Measurements from ENCODE around the gene ELOB. TPM values are rescaled to one million over a fixed set of nuclear protein-coding genes. Genes with fewer than 3 reads are reported as not detected.

Gene ELOB
- polyA plus RNA-seq, 1 of the 3 experiments (the other 2 are of a cell fraction), result 329 TPM

GRCh38 chr16:2767140-2767731 is 9.8 kb downstream of the ELOB start:
- H3K79me2 ChIP-seq (ENCODE audit: insufficient read depth), result peaks cover 71% of the 10 kb centered on the region
- peaks cover 84% of the 10 kb centered on the region for H4K20me1 ChIP-seq (ENCODE audit: insufficient read depth)
- peaks cover 24% of the 10 kb centered on the region for H3F3A ChIP-seq (replicated peaks; ENCODE audit: insufficient read depth)
- H3K9me3 ChIP-seq, result no peaks in the 10 kb centered on the region
- CTCF ChIA-PET, result interaction anchor here (1.3 kb wide), 1 partner anchor 8 kb away, joined by 3 read pairs; no protein-coding TSS in a partner anchor
- POLR2A ChIA-PET, result interaction anchor here (1.3 kb wide), 1 partner anchor 13 kb away, joined by 3 read pairs; no protein-coding TSS in a partner anchor
- H3K4me3 ChIP-seq (ENCODE audit: low read depth in 2 of 2, low read length in 1 of 2), result no peak overlapping the region
- peak overlapping the region in 1 of 2 experiments; percentile 2; a peak in 1 of 4 replicates for H3K27ac ChIP-seq (ENCODE audit: low read depth in 2 of 2, low read length in 1 of 2)
- no peak overlapping the region for H3K4me2 ChIP-seq
- no peaks in the 10 kb centered on the region for H3K9me2 ChIP-seq
- H2AFZ ChIP-seq (ENCODE audit: low read depth), result no peak overlapping the region
- H3K36me3 ChIP-seq (replicated peaks in 1 of 2; ENCODE audit: control insufficient read depth in 1 of 2, insufficient read depth in 2 of 2, low read length in 1 of 2), result peaks cover 68 to 99% of the 10 kb centered on the region in 2 experiments
- TF ChIP-seq RFX5 (IDR thresholded peaks at IDR 0.05; ENCODE audit: low read length) (no peak), FOSL2 (IDR thresholded peaks at IDR 0.05; ENCODE audit: borderline replicate concordance, low read depth) (no peak), PBX3 (IDR thresholded peaks at IDR 0.05) (no peak), MXI1 (IDR thresholded peaks at IDR 0.05; ENCODE audit: low read depth, low read length) (no peak), RCOR1 (IDR thresholded peaks at IDR 0.05; ENCODE audit: low read length) (no peak), ELF1 (IDR thresholded peaks at IDR 0.05) (no peak), FOXM1 (IDR thresholded peaks at IDR 0.05; ENCODE audit: low read depth) (no peak), TEAD4 (IDR thresholded peaks at IDR 0.05; ENCODE audit: borderline replicate concordance, insufficient read depth) (no peak), ZBTB33 (IDR thresholded peaks at IDR 0.05; ENCODE audit: borderline replicate concordance, low read depth) (no peak), RAD21 (IDR thresholded peaks at IDR 0.05; ENCODE audit: low read length) (no peak), SIN3A (IDR thresholded peaks at IDR 0.05; ENCODE audit: borderline replicate concordance, low read depth, low read length) (no peak), POLR2AphosphoS5 (IDR thresholded peaks at IDR 0.05; ENCODE audit: low read depth, low read length) (no peak), RXRA (IDR thresholded peaks at IDR 0.05; ENCODE audit: borderline replicate concordance, low read depth) (no peak), EP300 (IDR thresholded peaks at IDR 0.05; ENCODE audit: borderline replicate concordance in 1 of 2, low read depth in 1 of 2, low read length in 1 of 2) (no peak), USF2 (IDR thresholded peaks at IDR 0.05; ENCODE audit: borderline replicate concordance, low read depth, low read length) (no peak), CHD2 (IDR thresholded peaks at IDR 0.05; ENCODE audit: low read length, partially characterized antibody) (no peak), FOXJ3 (CRISPR knock-in tag; IDR thresholded peaks at IDR 0.05) (no peak)
- TF ChIP-seq, protein P1, sequence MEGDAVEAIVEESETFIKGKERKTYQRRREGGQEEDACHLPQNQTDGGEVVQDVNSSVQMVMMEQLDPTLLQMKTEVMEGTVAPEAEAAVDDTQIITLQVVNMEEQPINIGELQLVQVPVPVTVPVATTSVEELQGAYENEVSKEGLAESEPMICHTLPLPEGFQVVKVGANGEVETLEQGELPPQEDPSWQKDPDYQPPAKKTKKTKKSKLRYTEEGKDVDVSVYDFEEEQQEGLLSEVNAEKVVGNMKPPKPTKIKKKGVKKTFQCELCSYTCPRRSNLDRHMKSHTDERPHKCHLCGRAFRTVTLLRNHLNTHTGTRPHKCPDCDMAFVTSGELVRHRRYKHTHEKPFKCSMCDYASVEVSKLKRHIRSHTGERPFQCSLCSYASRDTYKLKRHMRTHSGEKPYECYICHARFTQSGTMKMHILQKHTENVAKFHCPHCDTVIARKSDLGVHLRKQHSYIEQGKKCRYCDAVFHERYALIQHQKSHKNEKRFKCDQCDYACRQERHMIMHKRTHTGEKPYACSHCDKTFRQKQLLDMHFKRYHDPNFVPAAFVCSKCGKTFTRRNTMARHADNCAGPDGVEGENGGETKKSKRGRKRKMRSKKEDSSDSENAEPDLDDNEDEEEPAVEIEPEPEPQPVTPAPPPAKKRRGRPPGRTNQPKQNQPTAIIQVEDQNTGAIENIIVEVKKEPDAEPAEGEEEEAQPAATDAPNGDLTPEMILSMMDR (IDR thresholded peaks at IDR 0.05), result no peak
- TF ChIP-seq, protein P2, sequence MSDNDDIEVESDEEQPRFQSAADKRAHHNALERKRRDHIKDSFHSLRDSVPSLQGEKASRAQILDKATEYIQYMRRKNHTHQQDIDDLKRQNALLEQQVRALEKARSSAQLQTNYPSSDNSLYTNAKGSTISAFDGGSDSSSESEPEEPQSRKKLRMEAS (IDR thresholded peaks at IDR 0.05; ENCODE audit: low read depth), result no peak
- WGBS (ENCODE audit: low lambda C conversion rate), result 98% methylated on average over 15 of the region's 19 CpGs
- no peak overlapping the region for H3K9ac ChIP-seq
- no peak for DNase-seq
- H3K4me1 ChIP-seq (ENCODE audit: control insufficient read depth in 1 of 2, insufficient read depth in 2 of 2, low read depth in 1 of 2, low read length in 1 of 2), result no peaks in the 10 kb centered on the region
- H3K27me3 ChIP-seq (ENCODE audit: insufficient read depth), result no peaks in the 10 kb centered on the region

Measured in SK-N-SH (cell line).